ENCODE results near the gene THAP9.
A peak's percentile ranks its signal among the peaks of the same experiment; 100 is the strongest.
"Not testable (repeated sequence)": the region's sequence is repeated elsewhere in the genome, so short reads cannot be mapped to it uniquely, and the experiment has no call there.

THAP9 gene

GRCh38 chr4:82896755-82897154 is 3.8 kb upstream of the THAP9 start:
- DNase-seq (ENCODE audit: low spot score) = no peak

GRCh38 chr4:82898322-82899243 is 2.0 kb upstream of the THAP9 start:
- DNase-seq (ENCODE audit: low spot score) = peak; percentile 22

GRCh38 chr4:82899374-82900065 is 1.0 kb upstream of the THAP9 start:
- no peak for DNase-seq (ENCODE audit: low spot score)

- no peak for DNase-seq (ENCODE audit: low spot score)
Observed at GRCh38 chr4:82900066-82900410, 497 bp upstream of the THAP9 start.

GRCh38 chr4:82901183-82901718 is 716 bp downstream of the THAP9 start:
- no peak for DNase-seq (ENCODE audit: low spot score)

GRCh38 chr4:82903737-82904136 is 3.2 kb downstream of the THAP9 start:
- DNase-seq (ENCODE audit: low spot score) = no peak

- DNase-seq (ENCODE audit: low spot score) = no peak
Observed at GRCh38 chr4:82905205-82905604, 4.7 kb downstream of the THAP9 start.

GRCh38 chr4:82906469-82906868 is 5.9 kb downstream of the THAP9 start:
- no peak for DNase-seq (ENCODE audit: low spot score)

GRCh38 chr4:82909326-82909725 is 8.8 kb downstream of the THAP9 start:
- no peak for DNase-seq (ENCODE audit: low spot score)

GRCh38 chr4:82913305-82913704 is 12.8 kb downstream of the THAP9 start:
- DNase-seq (ENCODE audit: low spot score) = no peak

GRCh38 chr4:82913968-82914367 is 13.4 kb downstream of the THAP9 start:
- DNase-seq (ENCODE audit: low spot score) = not testable (repeated sequence)

- no peak for DNase-seq (ENCODE audit: low spot score)
Observed at GRCh38 chr4:82918091-82918490, 17.6 kb downstream of the THAP9 start.

GRCh38 chr4:82919386-82919785 is 18.9 kb downstream of the THAP9 start:
- no peak for DNase-seq (ENCODE audit: low spot score)

GRCh38 chr4:82921795-82922194 is 21.3 kb downstream of the THAP9 start:
- DNase-seq (ENCODE audit: low spot score) = no peak

- no peak for DNase-seq (ENCODE audit: low spot score)
Observed at GRCh38 chr4:82930848-82931755, 30.6 kb downstream of the THAP9 start.

- DNase-seq (ENCODE audit: low spot score) = no peak
Observed at GRCh38 chr4:82934441-82934840, 33.9 kb downstream of the THAP9 start.

GRCh38 chr4:82939414-82939813 is 38.9 kb downstream of the THAP9 start:
- no peak for DNase-seq (ENCODE audit: low spot score)

- DNase-seq (ENCODE audit: low spot score) = no peak
Observed at GRCh38 chr4:82947498-82947897, 47.0 kb downstream of the THAP9 start.

- DNase-seq (ENCODE audit: low spot score) = no peak
Observed at GRCh38 chr4:82948647-82949204, 48.2 kb downstream of the THAP9 start.

GRCh38 chr4:82951196-82951595 is 50.7 kb downstream of the THAP9 start:
- no peak for DNase-seq (ENCODE audit: low spot score)

- DNase-seq (ENCODE audit: low spot score) = no peak
Observed at GRCh38 chr4:82954212-82954611, 53.7 kb downstream of the THAP9 start.

Measured in SK-N-DZ (cell line).